Adipose tissue (tissue), 3 donors: Measurements from ENCODE around the gene TK2. TPM values are rescaled to one million over a fixed set of nuclear protein-coding genes. Genes with fewer than 3 reads are reported as not detected.
"Not testable (repeated sequence)": the region's sequence is repeated elsewhere in the genome, so short reads cannot be mapped to it uniquely, and the experiment has no call there.

Experiments used
- H3K27ac ChIP-seq: one replicate; pipeline ENCODE4 v1.5.1; 2013; ENCODE audit warnings: low read depth, low read length
- WGBS, 3 donors: extraction: QIAGEN DNeasy Blood & Tissue Kit; methylation state at CpG; one replicate each; pipeline ENCODE4 v1.1.7; 2013; 5-methylcytosine and 5-hydroxymethylcytosine counted together
- polyA plus RNA-seq, 3 donors: library from polyadenylated mRNA; stranded (reverse); fragments of 200-250 nt; gene quantifications; one replicate each; pipeline ENCODE4 v1.2.3, GENCODE V29; 2013
- donor health status: healthy with polysubstance abuse.
- donor health status: Bipolar disorder and iron deficiency.
- donor health status: healthy.

Gene TK2
- polyA plus RNA-seq, 3 donors: 15.7 to 38.8 (median 37.2) TPM

GRCh38 chr16:66576296-66576695 lies 26.4 kb upstream of the TK2 start:
- WGBS, 3 donors: 74 to 85% (median 77%) methylated on average over 5 of the region's 5 CpGs
- H3K27ac ChIP-seq: no peak overlapping the region

GRCh38 chr16:66575060-66575459 lies 25.1 kb upstream of the TK2 start:
- WGBS, 3 donors: 94 to 96% (median 96%) methylated on average over 3 of the region's 3 CpGs
- no peak overlapping the region for H3K27ac ChIP-seq

GRCh38 chr16:66574531-66574930 lies 24.6 kb upstream of the TK2 start:
- 89 to 97% (median 92%) methylated on average over 3 of the region's 3 CpGs for WGBS, 3 donors
- H3K27ac ChIP-seq: no peak overlapping the region

GRCh38 chr16:66574081-66574480 lies 24.2 kb upstream of the TK2 start:
- WGBS, 3 donors: 77 to 94% (median 94%) methylated on average over 1 of the region's 1 CpG
- no peak overlapping the region for H3K27ac ChIP-seq

GRCh38 chr16:66572356-66572755 lies 22.4 kb upstream of the TK2 start:
- 36 to 80% (median 52%) methylated on average over 2 of the region's 2 CpGs for WGBS, 3 donors
- no peak overlapping the region for H3K27ac ChIP-seq

GRCh38 chr16:66569827-66570405 lies 20.0 kb upstream of the TK2 start:
- H3K27ac ChIP-seq: no peak overlapping the region
- 55 to 69% (median 63%) methylated on average over 3 of the region's 3 CpGs for WGBS, 3 donors

- WGBS, 3 donors: 97 to 100% (median 99%) methylated on average over 1 of the region's 1 CpG
Measured at GRCh38 chr16:66569131-66569530, 19.2 kb upstream of the TK2 start.

GRCh38 chr16:66568355-66568754 lies 18.4 kb upstream of the TK2 start:
- H3K27ac ChIP-seq: no peak overlapping the region
- WGBS, 3 donors: 92 to 100% (median 95%) methylated on average over 2 of the region's 2 CpGs

More at GRCh38 chr16:66569131-66569530, 19.2 kb upstream of the TK2 start:
- no peak overlapping the region for H3K27ac ChIP-seq

GRCh38 chr16:66567270-66567669 lies 17.3 kb upstream of the TK2 start:
- WGBS, 3 donors: 94 to 98% (median 97%) methylated on average over 3 of the region's 3 CpGs
- H3K27ac ChIP-seq: not testable (repeated sequence)

- WGBS, 3 donors: 94 to 95% (median 95%) methylated on average over 50 to 54 of the region's 54 CpGs
- no peak within 1 kb of the TSS for H3K27ac ChIP-seq
Measured at GRCh38 chr16:66566051-66566901, 16.4 kb upstream of the TK2 start, which contains the start of gene CMTM1. CMTM1 (plus strand) TSS chr16:66566439; CDS start chr16:66566514, 75 bp downstream.

- H3K27ac ChIP-seq: no peak overlapping the region
- WGBS, 3 donors: 86 to 88% (median 88%) methylated on average over 2 of the region's 2 CpGs
Measured at GRCh38 chr16:66563574-66564334, 13.8 kb upstream of the TK2 start.

GRCh38 chr16:66562986-66563385 lies 13.1 kb upstream of the TK2 start:
- 75 to 87% (median 77%) methylated on average over 2 of the region's 2 CpGs for WGBS, 3 donors
- no peak overlapping the region for H3K27ac ChIP-seq

GRCh38 chr16:66562409-66562808 lies 12.5 kb upstream of the TK2 start:
- 74 to 87% (median 76%) methylated on average over 1 of the region's 1 CpG for WGBS, 3 donors
- no peak overlapping the region for H3K27ac ChIP-seq

GRCh38 chr16:66561381-66562080 lies 11.6 kb upstream of the TK2 start:
- WGBS, 3 donors: 86 to 97% (median 87%) methylated on average over 3 of the region's 3 CpGs

GRCh38 chr16:66560107-66560506 lies 10.2 kb upstream of the TK2 start:
- 82 to 89% (median 88%) methylated on average over 1 of the region's 1 CpG for WGBS, 3 donors
- no peak overlapping the region for H3K27ac ChIP-seq

More at GRCh38 chr16:66561381-66562080, 11.6 kb upstream of the TK2 start:
- H3K27ac ChIP-seq: no peak overlapping the region

- WGBS, 3 donors: 87 to 91% (median 90%) methylated on average over 6 of the region's 6 CpGs
- no peak overlapping the region for H3K27ac ChIP-seq
Measured at GRCh38 chr16:66554495-66554894, 4.6 kb upstream of the TK2 start.

GRCh38 chr16:66554021-66554420 lies 4.1 kb upstream of the TK2 start:
- H3K27ac ChIP-seq: no peak overlapping the region
- WGBS, 3 donors: 87 to 91% (median 88%) methylated on average over 3 of the region's 3 CpGs

GRCh38 chr16:66553223-66553622 lies 3.3 kb upstream of the TK2 start:
- H3K27ac ChIP-seq: no peak overlapping the region
- 18 to 30% (median 19%) methylated on average over 8 of the region's 8 CpGs for WGBS, 3 donors
